ENCODE measurements around the gene CD69. TPM values are rescaled to one million over a fixed set of nuclear protein-coding genes. Genes with fewer than 3 reads are reported as not detected.

Gene CD69
- total RNA-seq, 1 donor from 2014 or later, result not detected

DNA sequence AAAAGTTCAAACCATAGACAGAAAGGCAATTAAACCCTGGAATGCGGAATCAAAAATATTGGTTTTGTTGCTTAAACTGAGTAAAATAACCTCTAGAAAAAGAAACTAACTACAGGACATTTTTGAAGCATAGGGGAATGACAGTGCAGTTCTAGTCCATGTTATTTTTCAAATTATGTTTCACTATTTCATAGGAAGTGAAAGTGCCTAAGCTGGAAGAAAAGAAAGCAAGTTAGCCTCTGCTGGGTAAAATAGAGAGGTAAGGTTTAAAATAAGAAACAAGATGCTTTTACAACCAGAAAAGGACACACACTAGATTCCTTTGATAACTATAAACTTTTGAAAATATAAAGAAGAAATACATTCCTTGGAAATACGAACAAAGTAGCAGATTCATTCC lies 28.9 kb downstream of the CD69 start:
- no peak overlapping the region for H3K27ac Mint-ChIP-seq (ENCODE audit: unreplicated experiment)
- H3K4me3 Mint-ChIP-seq (ENCODE audit: unreplicated experiment), result no peak overlapping the region
- H3K4me1 Mint-ChIP-seq (ENCODE audit: low read depth), result peaks cover 5% of the 10 kb centered on the region
- no peaks in the 10 kb centered on the region for H3K36me3 Mint-ChIP-seq (ENCODE audit: low read depth)
- TF ChIP-seq, protein P1, sequence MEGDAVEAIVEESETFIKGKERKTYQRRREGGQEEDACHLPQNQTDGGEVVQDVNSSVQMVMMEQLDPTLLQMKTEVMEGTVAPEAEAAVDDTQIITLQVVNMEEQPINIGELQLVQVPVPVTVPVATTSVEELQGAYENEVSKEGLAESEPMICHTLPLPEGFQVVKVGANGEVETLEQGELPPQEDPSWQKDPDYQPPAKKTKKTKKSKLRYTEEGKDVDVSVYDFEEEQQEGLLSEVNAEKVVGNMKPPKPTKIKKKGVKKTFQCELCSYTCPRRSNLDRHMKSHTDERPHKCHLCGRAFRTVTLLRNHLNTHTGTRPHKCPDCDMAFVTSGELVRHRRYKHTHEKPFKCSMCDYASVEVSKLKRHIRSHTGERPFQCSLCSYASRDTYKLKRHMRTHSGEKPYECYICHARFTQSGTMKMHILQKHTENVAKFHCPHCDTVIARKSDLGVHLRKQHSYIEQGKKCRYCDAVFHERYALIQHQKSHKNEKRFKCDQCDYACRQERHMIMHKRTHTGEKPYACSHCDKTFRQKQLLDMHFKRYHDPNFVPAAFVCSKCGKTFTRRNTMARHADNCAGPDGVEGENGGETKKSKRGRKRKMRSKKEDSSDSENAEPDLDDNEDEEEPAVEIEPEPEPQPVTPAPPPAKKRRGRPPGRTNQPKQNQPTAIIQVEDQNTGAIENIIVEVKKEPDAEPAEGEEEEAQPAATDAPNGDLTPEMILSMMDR (IDR thresholded peaks at IDR 0.05), result no peak
- H3K27me3 Mint-ChIP-seq (ENCODE audit: low read depth), result no peaks in the 10 kb centered on the region
- DNase-seq (ENCODE audit: low spot score), result no peak
- H3K9me3 Mint-ChIP-seq (ENCODE audit: low read depth), result no peaks in the 10 kb centered on the region

DNA sequence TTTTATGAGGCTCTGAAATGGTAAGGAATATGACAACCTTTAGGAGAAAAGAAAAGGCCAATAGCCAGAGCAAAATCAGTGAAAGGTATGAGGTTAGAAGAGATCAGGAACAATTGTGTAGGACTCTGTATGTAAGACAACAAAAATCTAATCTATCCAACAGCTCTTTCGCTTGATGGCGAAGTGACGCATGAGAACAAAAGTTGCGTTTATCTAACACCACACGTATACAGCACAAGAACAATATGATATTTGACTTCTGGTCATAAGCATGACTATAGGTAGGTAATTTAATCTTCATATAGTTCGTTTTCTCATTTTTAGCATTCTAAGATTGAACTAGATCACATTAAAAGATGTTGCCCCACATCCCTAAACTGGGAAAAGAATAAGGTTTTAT lies 29.3 kb downstream of the CD69 start:
- Mint-ChIP-seq H3K27me3 (ENCODE audit: low read depth) (no peaks in the 10 kb centered on the region), H3K4me3 (ENCODE audit: unreplicated experiment) (no peak overlapping the region), H3K27ac (ENCODE audit: unreplicated experiment) (no peak overlapping the region), H3K9me3 (ENCODE audit: low read depth) (no peaks in the 10 kb centered on the region), H3K36me3 (ENCODE audit: low read depth) (no peaks in the 10 kb centered on the region), H3K4me1 (ENCODE audit: low read depth) (peaks cover 5% of the 10 kb centered on the region)
- no peak for DNase-seq (ENCODE audit: low spot score)
- TF ChIP-seq, protein P1 (IDR thresholded peaks at IDR 0.05), result no peak

DNA sequence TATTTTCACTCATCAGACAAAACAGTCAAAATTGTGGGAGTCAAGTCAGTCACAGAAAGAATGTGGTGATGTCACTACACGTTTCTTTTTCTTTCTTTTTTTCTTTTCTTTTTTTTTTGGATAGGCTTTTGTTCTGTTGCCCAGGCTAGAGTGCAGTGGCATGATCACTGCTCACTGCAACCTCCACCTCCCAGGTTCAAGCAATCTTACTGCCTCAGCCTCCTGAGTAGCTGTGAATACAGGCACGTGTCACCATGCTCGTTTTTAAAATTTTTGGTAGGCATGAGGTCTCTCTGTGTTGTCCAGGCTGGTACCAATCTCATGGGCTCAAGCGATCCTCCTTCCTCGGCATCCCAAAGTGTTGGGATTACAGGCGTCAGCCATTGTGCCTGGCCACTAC lies 30.1 kb downstream of the CD69 start:
- H3K27me3 Mint-ChIP-seq (ENCODE audit: low read depth), result no peaks in the 10 kb centered on the region
- TF ChIP-seq, protein P1 (IDR thresholded peaks at IDR 0.05), result no peak
- no peaks in the 10 kb centered on the region for H3K9me3 Mint-ChIP-seq (ENCODE audit: low read depth)
- no peak overlapping the region for H3K27ac Mint-ChIP-seq (ENCODE audit: unreplicated experiment)
- no peak for DNase-seq (ENCODE audit: low spot score)
- no peaks in the 10 kb centered on the region for H3K36me3 Mint-ChIP-seq (ENCODE audit: low read depth)
- no peak overlapping the region for H3K4me3 Mint-ChIP-seq (ENCODE audit: unreplicated experiment)
- H3K4me1 Mint-ChIP-seq (ENCODE audit: low read depth), result peaks cover 5% of the 10 kb centered on the region

DNA sequence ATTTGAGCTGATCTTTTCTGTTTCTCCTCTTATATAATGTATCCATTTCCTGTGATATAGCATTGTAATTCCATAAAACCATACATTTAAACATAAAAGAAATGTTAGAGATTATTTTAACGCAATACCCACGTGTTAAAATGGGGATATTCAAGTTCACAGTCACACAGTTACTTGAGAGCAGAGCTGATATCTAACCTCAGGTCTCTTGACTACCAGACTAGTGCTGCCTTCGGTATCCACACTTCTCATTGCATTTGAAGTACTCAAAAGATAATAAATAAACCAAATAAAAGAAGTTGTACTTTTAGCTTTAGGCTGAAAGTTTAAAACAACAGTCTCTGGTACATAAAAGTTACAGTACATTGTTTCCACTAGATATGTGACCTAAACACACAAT lies 30.7 kb downstream of the CD69 start:
- TF ChIP-seq, protein P1 (IDR thresholded peaks at IDR 0.05), result no peak
- H3K27me3 Mint-ChIP-seq (ENCODE audit: low read depth), result no peaks in the 10 kb centered on the region
- H3K9me3 Mint-ChIP-seq (ENCODE audit: low read depth), result no peaks in the 10 kb centered on the region
- H3K27ac Mint-ChIP-seq (ENCODE audit: unreplicated experiment), result no peak overlapping the region
- H3K36me3 Mint-ChIP-seq (ENCODE audit: low read depth), result no peaks in the 10 kb centered on the region
- DNase-seq (ENCODE audit: low spot score), result no peak
- H3K4me3 Mint-ChIP-seq (ENCODE audit: unreplicated experiment), result no peak overlapping the region
- H3K4me1 Mint-ChIP-seq (ENCODE audit: low read depth), result peaks cover 5% of the 10 kb centered on the region

DNA sequence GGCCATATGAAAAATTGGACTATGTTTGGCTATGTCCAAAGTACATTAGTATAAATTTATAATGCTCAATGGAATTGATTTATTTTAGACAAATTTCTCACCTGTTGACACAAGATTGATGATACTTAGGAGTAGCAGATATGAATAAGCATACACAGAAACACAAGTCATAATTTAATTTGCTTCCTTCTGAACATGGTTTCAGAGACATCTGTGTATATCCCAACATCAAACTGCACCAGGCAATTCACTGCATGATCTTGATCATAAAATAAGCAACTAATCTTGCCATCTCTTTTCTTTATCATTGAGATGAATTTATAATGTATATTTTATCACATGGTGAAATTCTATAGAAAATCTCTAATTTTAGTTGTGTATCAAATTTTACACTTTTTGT lies 31.6 kb downstream of the CD69 start:
- H3K36me3 Mint-ChIP-seq (ENCODE audit: low read depth), result no peaks in the 10 kb centered on the region
- DNase-seq (ENCODE audit: low spot score), result no peak
- TF ChIP-seq, protein P1 (IDR thresholded peaks at IDR 0.05), result no peak

More for the DNA sequence above, 31.6 kb downstream of the CD69 start:
- Mint-ChIP-seq H3K9me3 (ENCODE audit: low read depth) (no peaks in the 10 kb centered on the region), H3K27me3 (ENCODE audit: low read depth) (no peaks in the 10 kb centered on the region), H3K4me3 (ENCODE audit: unreplicated experiment) (no peak overlapping the region), H3K4me1 (ENCODE audit: low read depth) (peaks cover 5% of the 10 kb centered on the region), H3K27ac (ENCODE audit: unreplicated experiment) (no peak overlapping the region)
